ENCODE data around the gene BRPF1. TPM values are rescaled to one million over a fixed set of nuclear protein-coding genes. Genes with fewer than 3 reads are reported as not detected.

Gene BRPF1
- total RNA-seq, 1 donor from 2014 or later = 28.0 TPM

- H3K27me3 Mint-ChIP-seq = no peaks in the 10 kb centered on the region
Measured at GRCh38 chr3:9780910-9781309, 49.4 kb downstream of the BRPF1 start.

GRCh38 chr3:9781551-9781950 lies 50.0 kb downstream of the BRPF1 start:
- H3K27me3 Mint-ChIP-seq = no peaks in the 10 kb centered on the region
- no peak for TF ChIP-seq CTCF (conservative IDR thresholded peaks at IDR 0.05)
- H3K4me1 Mint-ChIP-seq (ENCODE audit: unreplicated experiment) = no peaks in the 10 kb centered on the region
- no peak overlapping the region for H3K27ac Mint-ChIP-seq
- no peaks in the 10 kb centered on the region for H3K9me3 Mint-ChIP-seq
- H3K36me3 Mint-ChIP-seq = peaks cover 17% of the 10 kb centered on the region
- no peak overlapping the region for H3K4me3 Mint-ChIP-seq
- DNase-seq (ENCODE audit: extremely low spot score, unreplicated experiment) = no peak

More at GRCh38 chr3:9780910-9781309, 49.4 kb downstream of the BRPF1 start:
- Mint-ChIP-seq H3K4me1 (ENCODE audit: unreplicated experiment) (no peaks in the 10 kb centered on the region), H3K4me3 (no peak overlapping the region), H3K9me3 (no peaks in the 10 kb centered on the region), H3K36me3 (peaks cover 12% of the 10 kb centered on the region), H3K27ac (no peak overlapping the region)
- DNase-seq (ENCODE audit: extremely low spot score, unreplicated experiment) = no peak
- no peak for TF ChIP-seq CTCF (conservative IDR thresholded peaks at IDR 0.05)

GRCh38 chr3:9781978-9782603 lies 50.6 kb downstream of the BRPF1 start:
- no peak for TF ChIP-seq CTCF (conservative IDR thresholded peaks at IDR 0.05)
- no peak for DNase-seq (ENCODE audit: extremely low spot score, unreplicated experiment)
- Mint-ChIP-seq H3K27ac (no peak overlapping the region), H3K36me3 (peaks cover 20% of the 10 kb centered on the region), H3K4me1 (ENCODE audit: unreplicated experiment) (no peaks in the 10 kb centered on the region), H3K27me3 (no peaks in the 10 kb centered on the region), H3K9me3 (no peaks in the 10 kb centered on the region), H3K4me3 (no peak overlapping the region)

GRCh38 chr3:9782770-9783169 lies 51.2 kb downstream of the BRPF1 start:
- Mint-ChIP-seq H3K36me3 (peaks cover 27% of the 10 kb centered on the region), H3K27ac (no peak overlapping the region), H3K9me3 (no peaks in the 10 kb centered on the region), H3K27me3 (no peaks in the 10 kb centered on the region), H3K4me1 (ENCODE audit: unreplicated experiment) (no peaks in the 10 kb centered on the region), H3K4me3 (no peak overlapping the region)
- no peak for DNase-seq (ENCODE audit: extremely low spot score, unreplicated experiment)
- TF ChIP-seq CTCF (conservative IDR thresholded peaks at IDR 0.05) = no peak

GRCh38 chr3:9783954-9784353 lies 52.4 kb downstream of the BRPF1 start:
- DNase-seq (ENCODE audit: extremely low spot score, unreplicated experiment) = no peak
- H3K27me3 Mint-ChIP-seq = no peaks in the 10 kb centered on the region
- H3K4me1 Mint-ChIP-seq (ENCODE audit: unreplicated experiment) = no peaks in the 10 kb centered on the region
- H3K36me3 Mint-ChIP-seq = peaks cover 28% of the 10 kb centered on the region
- no peak overlapping the region for H3K4me3 Mint-ChIP-seq
- no peak for TF ChIP-seq CTCF (conservative IDR thresholded peaks at IDR 0.05)
- no peaks in the 10 kb centered on the region for H3K9me3 Mint-ChIP-seq
- H3K27ac Mint-ChIP-seq = no peak overlapping the region

GRCh38 chr3:9784965-9785364 lies 53.4 kb downstream of the BRPF1 start:
- DNase-seq (ENCODE audit: extremely low spot score, unreplicated experiment) = no peak

More at GRCh38 chr3:9784965-9785364, 53.4 kb downstream of the BRPF1 start:
- Mint-ChIP-seq H3K27ac (no peak overlapping the region), H3K27me3 (no peaks in the 10 kb centered on the region), H3K4me1 (ENCODE audit: unreplicated experiment) (no peaks in the 10 kb centered on the region), H3K9me3 (no peaks in the 10 kb centered on the region), H3K36me3 (peaks cover 32% of the 10 kb centered on the region), H3K4me3 (no peak overlapping the region)
- TF ChIP-seq CTCF (conservative IDR thresholded peaks at IDR 0.05) = no peak

Data from type B pancreatic cell (in vitro differentiated cells).